Measurements from ENCODE around the gene CYP2U1. TPM values are rescaled to one million over a fixed set of nuclear protein-coding genes. Genes with fewer than 3 reads are reported as not detected.

The CYP2U1 gene
- total RNA-seq (2012; rRNA removed) (11.1 and 13.6 TPM in 2 replicates), polyA plus RNA-seq (2012; rRNA removed) (5.5 and 6.1 TPM in 2 replicates), Bru-seq, nascent RNA (percentile 52 among the genes with signal in this experiment), BruChase-seq, experiment 1, labeled RNA remaining after a 6-hour chase (percentile 64 among the genes with signal in this experiment), BruChase-seq, experiment 2, labeled RNA remaining after a 2-hour chase (percentile 61 among the genes with signal in this experiment)
- polyA plus RNA-seq (2012; cell fraction: cytosol; rRNA removed), result 1.6 and 2.6 TPM in 2 replicates
- polyA plus RNA-seq (2012; cell fraction: nucleus; rRNA removed; ENCODE audit: low replicate concordance), result 1.3 and 5.1 TPM in 2 replicates
- long read RNA-seq, full-length matches to known transcripts, result 24 of 28 reads
- long read RNA-seq, partial matches to known transcripts, result 2 of 28 reads
- long read RNA-seq, other reads (novel, unspliced or antisense), result 2 of 28 reads

- peak within 1 kb of the TSS; percentile 59 for H3K4me3 ChIP-seq (ENCODE audit: insufficient read depth, low read depth, low read length)
- in situ Hi-C loops (cut with MboI; ENCODE audit: low sequenced_read_pairs) (no loop called here), intact Hi-C loops (cut with micrococcal nuclease) (loop anchor here (5.0 to 10.0 kb wide), 2 partner anchors 56 to 644 kb away; partner anchors contain the start of gene HADH), dilution Hi-C loops (cut with HindIII; ENCODE audit: low sequenced_read_pairs, unreplicated experiment) (no loop called here)
- H3K9me3 ChIP-seq (ENCODE audit: control insufficient read depth, insufficient read depth, low read length), result no peaks in the 10 kb centered on the region
- H3K9ac ChIP-seq (ENCODE audit: low read depth, low read length), result peak within 1 kb of the TSS; percentile 69
- peak within 1 kb of the TSS; percentile 82 for H3K23ac ChIP-seq (ENCODE audit: low read depth, low read length)
- peak within 1 kb of the TSS; percentile 79 for H3K4ac ChIP-seq (ENCODE audit: low read depth, low read length)
- no peaks in the 10 kb centered on the region for H3K36me3 ChIP-seq (ENCODE audit: control insufficient read depth, insufficient read depth, low read length)
- peak within 1 kb of the TSS; percentile 67; the same call in 2 of the 3 replicates for H2BK15ac ChIP-seq (ENCODE audit: low read depth, low read length)
- peak within 1 kb of the TSS; percentile 92 for H2AK9ac ChIP-seq (replicated peaks; ENCODE audit: low read depth, low read length, poor library complexity)
- 2% methylated on average over 28 of the region's 78 CpGs; no CpG with 5 or more reads in 1 of the 2 experiments for WGBS, 2 experiments (ENCODE audit: extremely low coverage in 2 of 2, insufficient read length in 1 of 2)
- H3K9me1 ChIP-seq (ENCODE audit: insufficient read depth, low read length), result peaks cover 3% of the 10 kb centered on the region; the same call in 1 of the 2 replicates
- BruUV-seq (replicated peaks), result no TSS peak
- H2BK120ac ChIP-seq (ENCODE audit: low read depth, low read length), result peak within 1 kb of the TSS; percentile 71
- POLR2A ChIA-PET (ENCODE audit: unreplicated experiment), result no interaction called here
- H3K27ac ChIP-seq (ENCODE audit: insufficient read depth, low read length), result peak within 1 kb of the TSS; percentile 17; the same call in 1 of the 2 replicates
- peak within 1 kb of the TSS; percentile 16; the same call in 1 of the 2 replicates for H3K18ac ChIP-seq (ENCODE audit: low read depth, low read length)
- H3K56ac ChIP-seq (ENCODE audit: extremely low read depth, insufficient read depth, low read length), result peak within 1 kb of the TSS; percentile 24
- CTCF ChIA-PET, result no interaction called here
- H3K4me2 ChIP-seq (ENCODE audit: low read depth, low read length), result peak within 1 kb of the TSS; percentile 98
- peak within 1 kb of the TSS; percentile 65 to 85 for H4K8ac ChIP-seq (ENCODE audit: low read depth in 2 of 2, low read length in 2 of 2)
- TF ChIP-seq USF2 (IDR thresholded peaks at IDR 0.05; ENCODE audit: low read depth, low read length) (peak; percentile 11; the same call in 1 of the 2 replicates), CTCF (conservative IDR thresholded peaks at IDR 0.05; ENCODE audit: low read depth, low read length) (0 out of 2 replicates have a peak, but pooled peaks have one; percentile 8), RFX5 (IDR thresholded peaks at IDR 0.05; ENCODE audit: low read depth, low read length) (no peak), RAD21 (IDR thresholded peaks at IDR 0.05; ENCODE audit: low read length) (no peak), MAZ (IDR thresholded peaks at IDR 0.05; ENCODE audit: borderline replicate concordance, low read depth, low read length) (peak; percentile 56), MAFK (IDR thresholded peaks at IDR 0.05; ENCODE audit: low read depth, low read length) (no peak), NFE2L2 (IDR thresholded peaks at IDR 0.05; ENCODE audit: low read depth, low read length) (no peak), RCOR1 (IDR thresholded peaks at IDR 0.05; ENCODE audit: insufficient replicate concordance, low read length) (peak; percentile 21), BHLHE40 (IDR thresholded peaks at IDR 0.05; ENCODE audit: low read depth, low read length) (peak; percentile 96), SMC3 (IDR thresholded peaks at IDR 0.05; ENCODE audit: low read depth, low read length) (no peak)
- H3K79me1 ChIP-seq (ENCODE audit: low read depth in 1 of 2, low read length in 2 of 2), result peaks cover 6 to 8% of the 10 kb centered on the region in 2 experiments; a peak in 1 of 4 replicates
- ATAC-seq (ENCODE audit: low read depth) (peak; percentile 98), DNase-seq (peak; percentile 67)
- peak within 1 kb of the TSS; percentile 58 for H3K14ac ChIP-seq (replicated peaks; ENCODE audit: low read depth, low read length)
- H3K27me3 ChIP-seq (ENCODE audit: control insufficient read depth, insufficient read depth, low read length), result no peaks in the 10 kb centered on the region
- 0 out of 2 replicates have a peak within 1 kb of the TSS, but pooled peaks have one; percentile 23 for H2BK20ac ChIP-seq (ENCODE audit: low read depth, low read length)
- peak within 1 kb of the TSS; percentile 44; the same call in 1 of the 2 replicates for H4K91ac ChIP-seq (ENCODE audit: insufficient read depth, low read depth, low read length)
- H2BK5ac ChIP-seq (ENCODE audit: low read depth, low read length, poor library complexity, severe bottlenecking), result peak within 1 kb of the TSS; percentile 14
- 0 out of 2 replicates have a peak within 1 kb of the TSS, but pooled peaks have one; percentile 35 for H2AK5ac ChIP-seq (ENCODE audit: low read depth, low read length)
- peak within 1 kb of the TSS; percentile 99 for H2AFZ ChIP-seq (replicated peaks; ENCODE audit: low read length, poor library complexity)
- H4K20me1 ChIP-seq (ENCODE audit: insufficient read depth, low read length), result no peaks in the 10 kb centered on the region
- peaks cover 4% of the 10 kb centered on the region for H3K4me1 ChIP-seq (ENCODE audit: control insufficient read depth, insufficient read depth, low read length)
- H4K5ac ChIP-seq (ENCODE audit: low read depth, low read length), result peak within 1 kb of the TSS; percentile 5; the same call in 1 of the 2 replicates
Measured at GRCh38 chr4:107930821-107931774, at the start of gene CYP2U1. Gene CYP2U1, plus strand, starts transcription at chr4:107931549. Its CDS starts 95 bp downstream, at chr4:107931644.
